ENCODE data around the gene MSANTD2. TPM values are rescaled to one million over a fixed set of nuclear protein-coding genes. Genes with fewer than 3 reads are reported as not detected.
A peak's percentile ranks its signal among the peaks of the same experiment; 100 is the strongest.

The MSANTD2 gene
- total RNA-seq, 1 donor from 2014 or later: 18.7 TPM

- no peak for FAIRE-seq
- no peak for TF ChIP-seq EZH2 (IDR thresholded peaks at IDR 0.05; ENCODE audit: insufficient read depth, low read length)
- no peak for TF ChIP-seq CTCF (IDR thresholded peaks at IDR 0.05; ENCODE audit: insufficient read depth, low read depth, low read length)
- Histone ChIP-seq H3K4me2 (ENCODE audit: low read length) (peak overlapping the region; percentile 97), H3K27ac (ENCODE audit: low read depth, low read length) (no peak overlapping the region), H3K79me2 (ENCODE audit: insufficient read depth, low read length) (no peaks in the 10 kb centered on the region), H3K27me3 (ENCODE audit: insufficient read depth, low read length) (peaks cover 14% of the 10 kb centered on the region), H2AFZ (ENCODE audit: low read depth, low read length) (peak overlapping the region; percentile 69), H3K9me3 (ENCODE audit: insufficient read depth, low read depth, low read length) (no peaks in the 10 kb centered on the region), H3K4me3 (ENCODE audit: insufficient read depth, low read depth, low read length) (peak overlapping the region; percentile 69), H3K4me1 (ENCODE audit: insufficient read depth, low read length) (peaks cover 33% of the 10 kb centered on the region), H4K20me1 (ENCODE audit: insufficient read depth, low read length) (peaks cover 4% of the 10 kb centered on the region), H3K9ac (ENCODE audit: low read length) (peak overlapping the region; percentile 52), H3K36me3 (ENCODE audit: insufficient read depth, low read length) (no peaks in the 10 kb centered on the region)
- DNase-seq (ENCODE audit: low read depth): no peak
- H3K27me3 Mint-ChIP-seq (ENCODE audit: low read depth, unreplicated experiment): peaks cover 77% of the 10 kb centered on the region
- H3K27ac Mint-ChIP-seq (ENCODE audit: unreplicated experiment): peak overlapping the region; percentile 82
- H3K36me3 Mint-ChIP-seq (ENCODE audit: low read depth, unreplicated experiment): peaks cover 4% of the 10 kb centered on the region
- H3K9me3 Mint-ChIP-seq (ENCODE audit: unreplicated experiment): peaks cover 3% of the 10 kb centered on the region
- H3K4me1 Mint-ChIP-seq (ENCODE audit: low read depth, unreplicated experiment): peaks cover 12% of the 10 kb centered on the region
- H3K4me3 Mint-ChIP-seq (ENCODE audit: unreplicated experiment): peak overlapping the region; percentile 93
Measured at GRCh38 chr11:124745835-124746620, 54.2 kb downstream of the MSANTD2 start.

GRCh38 chr11:124745270-124745834 is 54.9 kb downstream of the MSANTD2 start:
- peaks cover 4% of the 10 kb centered on the region for H4K20me1 ChIP-seq (ENCODE audit: insufficient read depth, low read length)

More at GRCh38 chr11:124745270-124745834, 54.9 kb downstream of the MSANTD2 start:
- Histone ChIP-seq H3K36me3 (ENCODE audit: insufficient read depth, low read length) (no peaks in the 10 kb centered on the region), H3K4me2 (ENCODE audit: low read length) (peak overlapping the region; percentile 97), H3K4me1 (ENCODE audit: insufficient read depth, low read length) (peaks cover 33% of the 10 kb centered on the region), H3K27ac (ENCODE audit: low read depth, low read length) (no peak overlapping the region), H3K79me2 (ENCODE audit: insufficient read depth, low read length) (no peaks in the 10 kb centered on the region), H3K4me3 (ENCODE audit: insufficient read depth, low read depth, low read length) (no peak overlapping the region), H2AFZ (ENCODE audit: low read depth, low read length) (no peak overlapping the region), H3K27me3 (ENCODE audit: insufficient read depth, low read length) (peaks cover 14% of the 10 kb centered on the region), H3K9ac (ENCODE audit: low read length) (no peak overlapping the region), H3K9me3 (ENCODE audit: insufficient read depth, low read depth, low read length) (no peaks in the 10 kb centered on the region)
- Mint-ChIP-seq H3K27me3 (ENCODE audit: low read depth, unreplicated experiment) (peaks cover 76% of the 10 kb centered on the region), H3K27ac (ENCODE audit: unreplicated experiment) (peak overlapping the region; percentile 30), H3K36me3 (ENCODE audit: low read depth, unreplicated experiment) (peaks cover 4% of the 10 kb centered on the region), H3K4me3 (ENCODE audit: unreplicated experiment) (peak overlapping the region; percentile 54), H3K9me3 (ENCODE audit: unreplicated experiment) (peaks cover 3% of the 10 kb centered on the region), H3K4me1 (ENCODE audit: low read depth, unreplicated experiment) (peaks cover 12% of the 10 kb centered on the region)
- TF ChIP-seq EZH2 (IDR thresholded peaks at IDR 0.05; ENCODE audit: insufficient read depth, low read length) (peak; percentile 74), CTCF (IDR thresholded peaks at IDR 0.05; ENCODE audit: insufficient read depth, low read depth, low read length) (no peak)
- FAIRE-seq (no peak), DNase-seq (ENCODE audit: low read depth) (no peak)
